Measurements from ENCODE around the gene RABGGTA.
A peak's percentile ranks its signal among the peaks of the same experiment; 100 is the strongest.

The RABGGTA gene

GRCh38 chr14:24259282-24260025 lies 11.9 kb downstream of the RABGGTA start:
- H3K9me3 ChIP-seq (ENCODE audit: severe bottlenecking): no peaks in the 10 kb centered on the region
- peaks cover 23% of the 10 kb centered on the region for H3K4me1 ChIP-seq (ENCODE audit: insufficient read depth, poor library complexity, severe bottlenecking)
- H3K4me3 ChIP-seq (ENCODE audit: severe bottlenecking): no peak overlapping the region
- no peaks in the 10 kb centered on the region for H3K27me3 ChIP-seq (ENCODE audit: insufficient read depth, poor library complexity, severe bottlenecking)
- peak overlapping the region; percentile 88 for H3K27ac ChIP-seq (ENCODE audit: poor library complexity, severe bottlenecking)
- peaks cover 48% of the 10 kb centered on the region for H3K36me3 ChIP-seq (ENCODE audit: low read depth)
- ATAC-seq (ENCODE audit: low read depth): peak; percentile 67
- TF ChIP-seq CTCF (IDR thresholded peaks at IDR 0.05; ENCODE audit: poor library complexity, severe bottlenecking): no peak
- peak; percentile 92 for DNase-seq (ENCODE audit: low spot score)

DNA sequence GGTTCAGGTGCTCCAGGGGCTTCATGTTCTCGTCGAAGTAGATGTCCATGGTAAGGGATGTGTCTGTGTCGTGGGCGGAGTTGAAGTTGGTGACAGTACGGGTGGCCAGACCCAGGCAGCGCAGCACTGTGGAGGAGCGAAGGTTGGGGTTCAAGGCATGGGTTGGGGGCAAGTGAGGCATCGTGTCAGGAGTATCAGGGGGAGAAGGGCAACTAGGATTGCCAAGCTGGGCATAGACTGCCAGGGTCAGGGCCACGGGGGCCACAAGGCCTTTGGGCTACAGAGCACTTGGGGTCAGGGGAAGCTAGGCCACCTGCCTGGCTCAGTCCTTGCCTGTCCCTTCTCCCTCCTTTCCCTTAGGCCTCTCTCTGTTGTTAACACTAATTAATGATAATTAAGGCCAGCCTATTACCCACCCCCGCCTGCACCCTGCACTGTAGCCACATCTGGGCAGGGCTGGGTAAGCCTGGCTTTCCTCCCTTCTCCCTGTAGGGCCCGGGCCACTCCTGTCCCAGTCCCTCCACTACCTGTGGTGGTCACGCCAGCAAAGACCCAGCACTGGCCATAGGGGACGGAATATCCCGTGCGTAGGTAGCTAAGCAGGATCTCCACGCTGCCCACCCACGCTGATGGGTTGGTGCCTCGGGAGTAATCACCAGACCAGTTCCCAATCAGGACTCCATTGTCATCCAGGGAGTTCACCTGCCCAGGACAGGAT lies 12.7 kb downstream of the RABGGTA start:
- TF ChIP-seq CTCF (IDR thresholded peaks at IDR 0.05; ENCODE audit: poor library complexity, severe bottlenecking): no peak
- H3K4me1 ChIP-seq (ENCODE audit: insufficient read depth, poor library complexity, severe bottlenecking): peaks cover 16% of the 10 kb centered on the region
- peaks cover 56% of the 10 kb centered on the region for H3K36me3 ChIP-seq (ENCODE audit: low read depth)
- no peaks in the 10 kb centered on the region for H3K27me3 ChIP-seq (ENCODE audit: insufficient read depth, poor library complexity, severe bottlenecking)
- no peak for ATAC-seq (ENCODE audit: low read depth)
- no peaks in the 10 kb centered on the region for H3K9me3 ChIP-seq (ENCODE audit: severe bottlenecking)
- no peak overlapping the region for H3K4me3 ChIP-seq (ENCODE audit: severe bottlenecking)
- DNase-seq (ENCODE audit: low spot score): no peak
- H3K27ac ChIP-seq (ENCODE audit: poor library complexity, severe bottlenecking): peak overlapping the region; percentile 88

- Histone ChIP-seq H3K9me3 (ENCODE audit: severe bottlenecking) (no peaks in the 10 kb centered on the region), H3K27ac (ENCODE audit: poor library complexity, severe bottlenecking) (peak overlapping the region; percentile 88), H3K36me3 (ENCODE audit: low read depth) (peaks cover 62% of the 10 kb centered on the region), H3K27me3 (ENCODE audit: insufficient read depth, poor library complexity, severe bottlenecking) (no peaks in the 10 kb centered on the region), H3K4me1 (ENCODE audit: insufficient read depth, poor library complexity, severe bottlenecking) (peaks cover 10% of the 10 kb centered on the region), H3K4me3 (ENCODE audit: severe bottlenecking) (no peak overlapping the region)
- TF ChIP-seq CTCF (IDR thresholded peaks at IDR 0.05; ENCODE audit: poor library complexity, severe bottlenecking): no peak
- DNase-seq (ENCODE audit: low spot score): no peak
- no peak for ATAC-seq (ENCODE audit: low read depth)
Measured at GRCh38 chr14:24258119-24258518, 13.3 kb downstream of the RABGGTA start.

DNA sequence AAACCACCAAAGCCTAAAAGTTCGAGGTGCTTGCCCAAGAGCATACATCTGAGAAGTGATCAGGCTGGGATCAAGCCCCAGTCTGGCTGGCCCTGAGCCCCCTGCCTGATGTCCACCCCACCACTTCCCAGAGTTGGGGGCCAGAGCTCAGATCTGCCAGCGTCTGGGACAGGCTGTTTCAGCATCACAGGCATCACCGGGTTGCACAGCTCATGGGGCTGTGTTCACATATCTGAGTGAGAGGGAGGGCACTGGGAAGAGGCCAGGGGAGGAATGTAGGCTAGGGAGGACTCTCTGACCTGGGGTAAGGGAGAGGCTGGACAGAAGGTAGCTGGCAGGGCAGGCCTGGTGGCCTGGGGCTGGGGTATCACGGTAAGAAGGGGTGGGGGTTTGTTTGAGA lies 14.4 kb downstream of the RABGGTA start:
- no peak for ATAC-seq (ENCODE audit: low read depth)
- no peak overlapping the region for H3K4me3 ChIP-seq (ENCODE audit: severe bottlenecking)
- no peak for TF ChIP-seq CTCF (IDR thresholded peaks at IDR 0.05; ENCODE audit: poor library complexity, severe bottlenecking)

More for the DNA sequence above, 14.4 kb downstream of the RABGGTA start:
- H3K27me3 ChIP-seq (ENCODE audit: insufficient read depth, poor library complexity, severe bottlenecking): no peaks in the 10 kb centered on the region
- H3K36me3 ChIP-seq (ENCODE audit: low read depth): peaks cover 67% of the 10 kb centered on the region
- peaks cover 9% of the 10 kb centered on the region for H3K4me1 ChIP-seq (ENCODE audit: insufficient read depth, poor library complexity, severe bottlenecking)
- H3K9me3 ChIP-seq (ENCODE audit: severe bottlenecking): no peaks in the 10 kb centered on the region
- DNase-seq (ENCODE audit: low spot score): no peak
- peak overlapping the region; percentile 88 for H3K27ac ChIP-seq (ENCODE audit: poor library complexity, severe bottlenecking)
